GM13977 (cell line): ENCODE data around the gene PIANP.
A peak's percentile ranks its signal among the peaks of the same experiment; 100 is the strongest.

Source experiments
- DNase-seq: peaks from one replicate; pipeline ENCODE4 v3.0.0; 2012; ENCODE audit warnings: low spot score
- in situ Hi-C: fragments of 300-500 bp; cut with MboI; formaldehyde crosslinking; loops from one replicate; pipeline ENCODE4 v1.12.0; 2022; ENCODE audit warnings: low sequenced_read_pairs, low pct_unique_long_range_greater_than_20kb, mixed read lengths, inconsistent platforms; ENCODE audit not compliant: unreplicated experiment
- TF ChIP-seq, protein P1 (sequence below): IDR thresholded peaks from 2 replicates; pipeline ENCODE4 v1.5.1; 2012; ENCODE audit warnings: mild to moderate bottlenecking, control low read depth; ENCODE audit not compliant: insufficient read depth; ENCODE audit errors: extremely low read depth, missing control alignments

The PIANP gene

DNA sequence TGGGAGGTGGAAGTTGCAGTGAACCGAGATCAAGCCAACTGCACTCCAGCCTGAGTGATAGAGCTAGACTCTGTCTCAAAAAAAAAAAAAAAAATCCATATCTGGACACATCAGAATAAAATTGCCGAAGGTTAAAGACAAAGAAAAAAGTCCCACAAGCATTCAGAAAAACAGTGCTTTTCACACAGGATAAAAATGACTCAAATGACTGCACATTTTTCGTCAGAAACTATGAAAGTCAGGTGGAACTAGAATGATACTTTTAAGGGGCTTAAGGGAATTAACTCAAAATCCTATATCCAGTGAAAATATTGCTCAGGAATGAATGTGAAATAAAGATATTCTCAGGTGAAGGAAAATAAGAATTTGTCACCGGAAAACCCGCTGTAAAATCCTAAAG, 36.1 kb upstream of the PIANP start:
- in situ Hi-C loops, result no loop called here
- no peak for DNase-seq
- TF ChIP-seq, protein P1, sequence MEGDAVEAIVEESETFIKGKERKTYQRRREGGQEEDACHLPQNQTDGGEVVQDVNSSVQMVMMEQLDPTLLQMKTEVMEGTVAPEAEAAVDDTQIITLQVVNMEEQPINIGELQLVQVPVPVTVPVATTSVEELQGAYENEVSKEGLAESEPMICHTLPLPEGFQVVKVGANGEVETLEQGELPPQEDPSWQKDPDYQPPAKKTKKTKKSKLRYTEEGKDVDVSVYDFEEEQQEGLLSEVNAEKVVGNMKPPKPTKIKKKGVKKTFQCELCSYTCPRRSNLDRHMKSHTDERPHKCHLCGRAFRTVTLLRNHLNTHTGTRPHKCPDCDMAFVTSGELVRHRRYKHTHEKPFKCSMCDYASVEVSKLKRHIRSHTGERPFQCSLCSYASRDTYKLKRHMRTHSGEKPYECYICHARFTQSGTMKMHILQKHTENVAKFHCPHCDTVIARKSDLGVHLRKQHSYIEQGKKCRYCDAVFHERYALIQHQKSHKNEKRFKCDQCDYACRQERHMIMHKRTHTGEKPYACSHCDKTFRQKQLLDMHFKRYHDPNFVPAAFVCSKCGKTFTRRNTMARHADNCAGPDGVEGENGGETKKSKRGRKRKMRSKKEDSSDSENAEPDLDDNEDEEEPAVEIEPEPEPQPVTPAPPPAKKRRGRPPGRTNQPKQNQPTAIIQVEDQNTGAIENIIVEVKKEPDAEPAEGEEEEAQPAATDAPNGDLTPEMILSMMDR, result no peak

DNA sequence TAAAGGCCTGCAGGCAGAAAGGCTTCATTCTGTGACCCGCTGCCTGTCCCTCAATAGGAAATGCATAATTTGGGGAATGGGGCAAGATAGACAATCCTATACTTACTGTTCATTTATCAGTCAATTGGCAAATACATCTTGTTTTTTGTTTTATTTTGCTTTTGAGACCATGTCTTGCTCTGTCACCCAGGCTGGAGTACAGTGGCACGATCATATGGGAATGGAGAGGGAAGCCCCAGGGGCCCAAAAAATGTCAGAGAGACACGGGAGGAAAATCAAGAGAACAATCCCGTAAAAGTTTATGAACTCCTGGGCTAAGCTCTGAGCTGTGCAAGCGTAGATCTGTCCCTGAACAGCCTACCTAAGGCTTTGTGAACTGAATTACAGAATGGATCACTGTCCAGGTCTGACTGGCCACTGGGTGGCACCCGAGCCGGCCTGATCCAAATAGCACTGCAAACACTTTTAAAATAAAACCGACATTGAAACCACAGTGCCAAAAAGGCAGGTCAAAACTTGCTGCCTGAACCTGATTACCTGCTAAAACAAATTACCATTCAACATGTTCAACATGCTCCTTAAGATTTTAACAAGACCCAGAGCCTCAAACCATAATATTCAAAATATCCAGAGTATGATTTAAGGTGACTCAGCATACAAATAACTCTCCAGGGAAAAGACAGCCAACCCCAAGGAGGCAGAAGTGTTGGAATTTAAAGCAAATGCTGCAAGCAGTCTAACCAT, 35.0 kb upstream of the PIANP start:
- peak; percentile 67 for DNase-seq
- TF ChIP-seq, protein P1, result peak; percentile 68
- in situ Hi-C loops, result no loop called here

DNA sequence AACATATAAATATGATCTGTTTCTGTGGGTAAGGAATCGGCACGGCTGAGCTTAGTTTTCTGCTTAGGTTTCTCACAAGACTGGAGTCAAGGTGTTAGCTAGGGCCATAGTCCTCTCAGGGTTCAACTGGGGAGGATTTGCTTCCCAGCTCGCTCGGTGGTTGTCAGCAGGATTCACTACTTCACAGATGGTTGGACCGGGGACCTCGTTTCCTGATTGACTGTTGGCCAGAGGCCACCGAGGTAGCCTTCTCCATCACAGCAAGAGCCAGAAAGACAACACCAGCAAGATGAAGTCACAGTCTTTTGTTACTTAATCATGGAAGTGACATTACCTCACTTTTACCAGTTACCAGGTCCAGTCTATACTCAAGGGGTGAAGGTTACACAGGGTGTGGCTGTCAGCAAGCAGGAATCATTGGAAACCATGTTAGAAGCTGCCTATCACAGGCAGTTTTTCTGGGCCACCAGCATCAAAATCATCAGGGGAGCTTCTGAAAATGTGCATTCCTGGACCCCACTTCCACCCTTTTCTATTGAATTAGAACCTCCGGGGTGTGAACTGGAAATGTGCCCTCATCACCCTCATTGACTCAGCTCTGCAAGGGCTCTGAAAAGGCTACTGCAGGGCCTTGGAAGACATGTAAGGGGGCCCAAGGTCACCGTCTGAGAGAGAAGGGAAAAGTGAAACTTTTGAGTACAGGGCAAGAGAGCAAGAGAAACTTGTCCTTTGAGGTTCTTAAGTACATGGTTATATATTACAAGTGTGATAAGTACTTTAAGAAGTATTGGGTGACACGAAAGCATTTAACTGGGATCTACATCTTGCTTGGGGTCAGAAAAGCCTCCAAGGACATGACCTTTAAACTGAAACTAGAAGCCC, 34.1 kb upstream of the PIANP start:
- in situ Hi-C loops, result no loop called here
- TF ChIP-seq, protein P1, result no peak
- no peak for DNase-seq

DNA sequence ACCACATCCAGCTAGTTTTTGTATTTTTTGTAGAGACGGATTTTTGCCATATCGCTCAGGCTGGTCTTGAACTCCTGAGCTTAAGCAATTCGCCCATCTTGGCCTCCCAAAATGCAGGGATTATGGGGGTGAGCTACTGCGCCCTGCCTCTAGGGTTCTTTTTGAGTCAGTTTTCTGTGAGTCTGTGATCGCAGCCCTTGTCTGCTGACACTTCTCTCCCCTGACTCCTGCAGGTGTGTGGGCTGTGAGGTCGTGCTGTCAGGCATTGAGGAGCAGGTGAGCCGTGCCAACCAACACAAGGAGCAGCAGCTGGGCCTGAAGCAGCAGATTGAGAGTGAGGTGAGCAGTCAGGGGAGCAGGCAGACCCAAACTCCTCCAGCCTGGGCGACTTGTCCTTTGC, 29.6 kb upstream of the PIANP start:
- TF ChIP-seq, protein P1, result no peak
- in situ Hi-C loops, result no loop called here
- DNase-seq, result no peak

DNA sequence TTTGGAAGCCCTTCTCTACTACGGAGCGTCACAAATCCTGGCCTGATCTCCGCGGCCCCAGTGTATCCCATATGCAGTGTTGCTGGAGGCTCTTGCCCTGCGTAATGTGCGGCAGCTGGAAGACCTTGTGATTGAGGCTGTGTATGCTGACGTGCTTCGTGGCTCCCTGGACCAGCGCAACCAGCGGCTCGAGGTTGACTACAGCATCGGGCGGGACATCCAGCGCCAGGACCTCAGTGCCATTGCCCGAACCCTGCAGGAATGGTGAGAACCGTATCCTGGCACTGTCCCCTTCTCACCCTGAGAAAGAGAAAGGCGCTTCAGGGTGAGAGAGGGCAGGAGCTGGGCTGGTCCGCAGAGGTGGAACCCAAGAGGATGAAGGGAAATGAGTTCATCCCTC, 28.6 kb upstream of the PIANP start:
- no peak for DNase-seq
- in situ Hi-C loops, result no loop called here
- TF ChIP-seq, protein P1, result no peak

DNA sequence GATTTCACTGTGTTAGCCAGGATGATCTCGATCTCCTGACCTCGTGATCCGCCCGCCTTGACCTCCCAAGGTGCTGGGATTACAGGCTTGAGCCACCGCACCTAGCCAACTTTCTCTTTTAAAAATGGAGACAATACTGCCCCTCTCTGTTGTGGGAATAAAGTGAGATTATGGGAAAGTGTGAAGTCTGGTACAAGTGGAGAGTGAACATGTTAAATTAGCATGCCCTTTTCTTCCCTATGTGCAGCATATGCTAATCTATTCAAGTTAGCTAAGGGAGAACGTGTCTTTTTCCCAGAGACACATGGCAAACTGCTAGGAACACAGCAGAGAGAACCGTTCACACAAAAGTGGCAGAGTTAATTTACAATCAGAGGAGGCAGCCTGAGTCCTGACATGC, 24.7 kb upstream of the PIANP start:
- DNase-seq, result no peak
- in situ Hi-C loops, result no loop called here
- TF ChIP-seq, protein P1, result no peak
